Urothelium cell line (cell line): ENCODE measurements around the gene TIGD6.
"Not testable (repeated sequence)": the region's sequence is repeated elsewhere in the genome, so short reads cannot be mapped to it uniquely, and the experiment has no call there.

Source experiments
- DNase-seq: peaks from one replicate; pipeline ENCODE4 v3.0.0; 2011; ENCODE audit warnings: low spot score, mixed read lengths
- FAIRE-seq: peaks from 2 replicates; lab custom pipeline; 2011; peaks lifted over from hg19 to GRCh38; lab: Jason Lieb, UNC

The TIGD6 gene

DNA sequence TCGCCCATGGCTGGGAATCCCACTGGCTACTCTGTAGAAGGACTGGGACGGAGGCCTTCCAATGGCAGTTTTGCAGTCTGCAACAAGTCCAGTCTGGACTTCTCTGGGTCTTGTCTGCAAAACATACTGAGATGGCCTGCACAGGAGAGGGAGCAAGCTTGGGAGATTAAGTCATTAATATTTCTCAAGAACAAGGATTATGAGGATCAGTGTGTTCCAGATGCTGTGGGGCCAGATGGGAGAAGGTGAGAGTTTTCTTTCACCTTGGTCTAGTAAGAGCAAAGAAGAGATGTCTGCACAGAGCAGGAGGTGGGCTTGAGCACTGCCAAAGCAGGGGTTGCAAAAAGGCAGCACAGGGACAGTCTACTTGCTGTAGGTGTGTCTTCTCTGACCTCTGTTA lies 55.8 kb downstream of the TIGD6 start, which contains the start of gene PDE6A:
Gene PDE6A, minus strand, starts transcription at position 128 of the 400 bp plus-strand sequence. Its CDS starts 120 bp downstream, at position 8.
- FAIRE-seq (no peak), DNase-seq (no peak)

DNA sequence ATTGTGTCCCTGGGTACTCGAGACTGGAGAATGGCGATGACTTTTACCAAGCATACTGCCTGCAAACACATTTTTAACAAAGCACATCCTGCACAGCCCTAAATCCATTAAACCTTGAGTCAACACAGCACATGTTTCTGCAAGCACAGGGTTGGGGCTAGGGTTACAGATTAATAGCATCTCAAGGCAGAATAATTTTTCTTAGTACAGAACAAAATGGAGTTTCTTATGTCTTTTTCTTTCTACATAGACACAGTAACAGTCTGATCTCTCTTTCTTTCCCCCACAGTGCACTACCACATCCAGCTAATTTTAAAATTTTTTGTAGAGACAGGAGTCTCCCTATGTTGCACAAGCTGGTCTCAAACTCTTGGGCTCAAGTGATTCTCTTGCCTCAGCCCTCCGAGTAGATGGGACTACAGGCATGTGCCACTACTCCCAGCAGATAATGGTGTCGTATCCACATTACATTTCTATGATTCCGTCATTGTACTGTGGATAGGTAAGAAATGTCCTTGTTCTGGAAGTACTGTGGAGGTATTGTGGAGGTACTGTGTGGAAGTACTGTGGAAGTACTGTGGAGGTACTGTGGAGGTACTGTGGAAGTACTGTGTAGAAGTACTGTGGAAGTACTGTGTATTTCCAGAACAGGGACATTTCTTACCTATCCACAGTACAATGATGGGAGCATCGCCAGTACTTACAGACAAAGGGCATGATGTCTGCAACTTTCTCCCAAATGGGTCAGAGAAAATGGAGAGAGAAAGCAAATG lies 57.1 kb downstream of the TIGD6 start:
- not testable (repeated sequence) for FAIRE-seq, DNase-seq
